Uterus (tissue), 4 donors: ENCODE results near the gene ARHGEF16. TPM values are rescaled to one million over a fixed set of nuclear protein-coding genes. Genes with fewer than 3 reads are reported as not detected.

Experiments
- DNase-seq, 2 donors: peaks; one replicate each; pipeline ENCODE4 v3.0.0-alpha.2; 2019 to 2020
- H3K27ac ChIP-seq, 2 donors: fragments of 200-600 bp; sonication (generic); 1 replicate in 1 of 2; 2 replicates in 1 of 2; pipeline ENCODE4 v1.5.1; 2016 to 2018
- H3K27me3 ChIP-seq, 2 donors: fragments of 200-600 bp; sonication (generic); one replicate each; pipeline ENCODE4 v1.5.1; 2018 to 2019; ENCODE audit warnings: control low read depth in 1 of 2
- H3K36me3 ChIP-seq, 2 donors: fragments of 200-600 bp; sonication (generic); one replicate each; pipeline ENCODE4 v1.5.1; 2019; ENCODE audit warnings: control low read depth in 1 of 2
- H3K4me1 ChIP-seq, 2 donors: fragments of 200-600 bp; sonication (generic); one replicate each; pipeline ENCODE4 v1.5.1; 2018 to 2019; ENCODE audit warnings: control low read depth in 1 of 2
- H3K4me3 ChIP-seq, 2 donors: fragments of 200-600 bp; sonication (generic); 1 replicate in 1 of 2; 2 replicates in 1 of 2; pipeline ENCODE4 v1.5.1; 2018 to 2019; ENCODE audit warnings: mild to moderate bottlenecking in 1 of 2
- H3K9me3 ChIP-seq, 2 donors: fragments of 200-600 bp; sonication (generic); one replicate each; pipeline ENCODE4 v1.5.1; 2019; ENCODE audit warnings: control low read depth in 1 of 2
- CTCF ChIP-seq, 4 experiments: fragments of 200-600 bp in 2 of 4; fragments of 450-650 bp in 2 of 4; sonication (generic) in 2 of 4; IDR thresholded peaks; one replicate each; pipeline ENCODE4 v1.5.1; 2016 to 2019; ENCODE audit warnings: antibody characterized with exemption in 4 of 4, mild to moderate bottlenecking in 2 of 4, moderate library complexity in 1 of 4
- POLR2A ChIP-seq, 2 donors: fragments of 450-650 bp; IDR thresholded peaks; one replicate each; pipeline ENCODE4 v1.6.1; 2016; ENCODE audit warnings: antibody characterized with exemption in 2 of 2, mild to moderate bottlenecking in 1 of 2, moderate library complexity in 1 of 2
- intact Hi-C: fragments of 100-400 bp; cut with DNase I; formaldehyde crosslinking; loops from one replicate; pipeline ENCODE4 v1.15.1; 2023; ENCODE audit warnings: low total_unique reads
- total RNA-seq, 4 donors: library from RNA; depleted of rRNA in 3 of 4; stranded (reverse); fragments of >200 nt in 3 of 4; gene quantifications; one replicate each; pipeline versions ENCODE4 v1.1.0 to v1.2.4, GENCODE V29; 2014 to 2023
- donor health status: DM: yes; HTN: yes; CAD: no.

ARHGEF16 gene
- total RNA-seq, 4 donors from 2014 or later = 0.29 to 2.3 (median 1.2) TPM; not detected in 1

DNA sequence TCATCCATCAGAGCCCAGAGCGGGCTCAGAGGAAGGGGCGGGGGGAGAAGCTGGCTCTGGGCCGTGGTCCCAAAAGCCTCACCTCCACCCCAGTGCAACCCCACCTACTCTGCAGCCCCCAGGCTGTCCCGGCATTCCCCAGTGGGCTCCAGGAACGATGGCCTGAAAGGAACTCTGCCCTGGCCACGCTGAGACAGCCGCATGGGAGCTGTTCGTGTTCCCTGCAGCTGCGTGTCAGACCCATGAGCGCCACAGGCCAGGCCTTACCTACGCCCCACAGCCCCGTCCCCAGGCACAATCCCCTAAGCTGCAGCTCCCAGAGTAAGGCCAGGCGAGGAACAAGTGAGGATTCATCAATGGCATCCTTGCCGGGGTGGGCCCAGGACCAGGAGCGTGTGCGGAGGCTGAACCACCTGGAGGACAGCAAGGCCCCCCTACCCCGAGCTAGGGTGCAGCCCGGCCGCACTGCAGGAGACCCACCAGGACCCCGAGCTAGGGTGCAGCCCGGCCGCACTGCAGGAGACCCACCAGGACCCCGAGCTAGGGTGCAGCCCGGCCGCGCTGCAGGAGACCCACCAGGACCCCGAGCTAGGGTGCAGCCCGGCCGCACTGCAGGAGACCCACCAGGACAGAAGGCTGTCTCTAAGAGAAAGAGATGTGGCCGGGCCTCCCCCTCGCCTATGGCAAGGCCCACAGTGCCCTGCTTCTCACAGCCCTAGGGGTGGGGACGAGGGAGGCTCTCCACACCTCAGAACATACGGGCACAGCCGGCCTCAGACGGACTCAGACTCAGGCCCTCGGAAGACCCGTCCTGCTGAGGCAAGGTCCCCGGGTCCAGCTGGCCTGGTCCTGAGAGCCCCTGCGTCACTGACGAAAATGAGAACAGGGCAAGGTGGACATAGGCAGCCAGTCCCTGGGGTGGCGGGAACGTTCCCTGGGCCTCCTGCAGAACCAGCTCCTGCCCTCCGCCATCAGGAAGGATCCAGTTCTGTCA lies 26.5 kb upstream of the ARHGEF16 start:
- Histone ChIP-seq H3K4me3 (no peak overlapping the region), H3K27ac (no peak overlapping the region), H3K9me3 (no peaks in the 10 kb centered on the region), H3K36me3 (no peaks in the 10 kb centered on the region), H3K4me1 (no peaks in the 10 kb centered on the region), H3K27me3 (no peaks in the 10 kb centered on the region)
- no peak for DNase-seq
- intact Hi-C loops = loop anchor here (10.0 kb wide), 1 partner anchor 1013 kb away; the partner anchor contains the start of gene PEX10
- TF ChIP-seq CTCF (IDR thresholded peaks at IDR 0.05) (no peak), POLR2A (IDR thresholded peaks at IDR 0.05) (no peak)

DNA sequence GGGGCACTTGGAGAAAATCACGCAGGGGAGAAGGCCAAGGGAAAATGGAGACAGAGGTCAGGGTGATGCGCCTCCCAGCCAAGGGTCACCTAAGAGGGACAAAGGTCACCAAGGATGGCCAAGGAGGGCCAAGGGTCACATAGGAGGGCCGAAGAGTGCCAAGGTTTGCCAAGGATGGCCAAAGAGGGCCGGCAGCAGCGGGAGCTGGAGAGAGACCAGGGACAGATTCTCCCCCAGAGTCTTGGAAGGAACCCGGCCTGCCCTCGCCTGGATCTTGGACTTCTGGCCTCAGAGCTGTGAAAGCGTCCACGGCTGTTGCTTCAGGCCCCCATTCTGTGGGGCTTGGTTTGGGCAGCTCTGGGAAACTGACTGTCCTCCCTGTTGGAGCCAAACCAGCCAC lies 25.6 kb upstream of the ARHGEF16 start:
- intact Hi-C loops = loop anchor here (10.0 kb wide), 1 partner anchor 1014 kb away; the partner anchor contains the start of gene PEX10
- H3K27ac ChIP-seq = no peak overlapping the region
- no peaks in the 10 kb centered on the region for H3K27me3 ChIP-seq
- TF ChIP-seq CTCF (IDR thresholded peaks at IDR 0.05) (no peak), POLR2A (IDR thresholded peaks at IDR 0.05) (no peak)
- H3K4me1 ChIP-seq = no peaks in the 10 kb centered on the region
- DNase-seq = no peak
- H3K36me3 ChIP-seq = no peaks in the 10 kb centered on the region
- H3K4me3 ChIP-seq = no peak overlapping the region
- no peaks in the 10 kb centered on the region for H3K9me3 ChIP-seq

GRCh38 chr1:3429320-3429719 lies 25.1 kb upstream of the ARHGEF16 start:
- no peaks in the 10 kb centered on the region for H3K4me1 ChIP-seq
- TF ChIP-seq CTCF (IDR thresholded peaks at IDR 0.05) (no peak), POLR2A (IDR thresholded peaks at IDR 0.05) (no peak)
- no peak for DNase-seq
- no peak overlapping the region for H3K4me3 ChIP-seq
- H3K9me3 ChIP-seq = no peaks in the 10 kb centered on the region
- no peaks in the 10 kb centered on the region for H3K27me3 ChIP-seq
- no peaks in the 10 kb centered on the region for H3K36me3 ChIP-seq
- no peak overlapping the region for H3K27ac ChIP-seq
- intact Hi-C loops = loop anchor here (10.0 kb wide), 1 partner anchor 1015 kb away; the partner anchor contains the start of gene PEX10

DNA sequence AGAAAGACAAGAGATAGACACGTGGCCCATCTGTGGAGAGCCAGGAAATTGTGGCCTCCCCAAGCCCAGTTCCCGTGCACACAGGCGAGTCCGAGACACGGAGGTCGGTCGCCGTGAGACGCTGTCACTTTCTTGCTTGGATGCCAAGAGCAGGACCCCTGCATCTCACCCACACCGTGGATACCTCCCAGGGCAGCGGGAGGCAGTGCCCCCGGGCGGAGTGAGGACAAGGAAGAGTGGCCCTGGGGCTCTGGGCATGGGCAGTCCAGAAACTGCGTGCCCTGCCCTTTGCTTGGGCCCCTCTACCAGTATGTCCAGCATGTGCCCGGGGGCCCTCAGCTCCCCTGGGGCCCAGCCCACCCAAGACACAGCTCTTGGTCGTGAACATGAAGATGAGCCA lies 24.7 kb upstream of the ARHGEF16 start:
- no peaks in the 10 kb centered on the region for H3K4me1 ChIP-seq
- no peak for DNase-seq

More for the DNA sequence above, 24.7 kb upstream of the ARHGEF16 start:
- Histone ChIP-seq H3K27ac (no peak overlapping the region), H3K27me3 (no peaks in the 10 kb centered on the region), H3K4me3 (no peak overlapping the region), H3K36me3 (no peaks in the 10 kb centered on the region), H3K9me3 (no peaks in the 10 kb centered on the region)
- intact Hi-C loops = loop anchor here (10.0 kb wide), 1 partner anchor 1015 kb away; the partner anchor contains the start of gene PEX10
- no peak for TF ChIP-seq POLR2A (IDR thresholded peaks at IDR 0.05)
- TF ChIP-seq CTCF (IDR thresholded peaks at IDR 0.05) = no peak
